CD4-positive, alpha-beta T cell (primary cell): Measurements from ENCODE around the gene REXO5. TPM values are rescaled to one million over a fixed set of nuclear protein-coding genes. Genes with fewer than 3 reads are reported as not detected.

Experiments used
- ATAC-seq: fragments of 200-7000 bp; cut with Tn5 transposase; one replicate; pipeline ENCODE4 v1.10.0; 2022; ENCODE audit warnings: mild to moderate bottlenecking; ENCODE audit not compliant: poor library complexity
- CTCF ChIA-PET: fragments of 350-600 bp; sonication (Branson Sonifier 250); formaldehyde crosslinking; loops from one replicate; lab custom pipeline; 2021; ENCODE audit warnings: antibody characterized with exemption, inconsistent platforms; lab: Charles Lee
- POLR2A ChIA-PET: fragments of 350-600 bp; sonication (Branson Sonifier 250); formaldehyde crosslinking; loops from one replicate; lab custom pipeline; 2021; ENCODE audit warnings: antibody characterized with exemption, inconsistent platforms; lab: Charles Lee
- DNase-seq, 14 experiments: peaks; one replicate each; pipeline ENCODE4 v3.0.0-alpha.2; 2013 to 2020; ENCODE audit warnings: mixed read lengths in 2 of 14
- H3K27ac ChIP-seq, 2 donors: one replicate each; pipeline versions ENCODE4 v1.5.1 to v1.7.0; 2013; ENCODE audit warnings: low read length in 2 of 2, low read depth in 1 of 2, mild to moderate bottlenecking in 1 of 2
- H3K27me3 ChIP-seq, 2 experiments: 1 replicate in 1 of 2; 2 replicates in 1 of 2; pipeline versions ENCODE4 v1.6.1 to v1.7.0; 2013; ENCODE audit warnings: low read length in 2 of 2, control low read depth in 1 of 2, mild to moderate bottlenecking in 1 of 2, moderate library complexity in 1 of 2; ENCODE audit not compliant: insufficient read depth in 2 of 2, control insufficient read depth in 1 of 2
- H3K36me3 ChIP-seq: one replicate; pipeline ENCODE4 v1.6.1; 2013; ENCODE audit warnings: low read length, control low read depth; ENCODE audit not compliant: insufficient read depth
- H3K4me1 ChIP-seq: one replicate; pipeline ENCODE4 v1.6.1; 2013; ENCODE audit warnings: low read length, control low read depth; ENCODE audit not compliant: insufficient read depth
- H3K4me3 ChIP-seq: one replicate; pipeline ENCODE4 v1.5.1; 2013; ENCODE audit warnings: mild to moderate bottlenecking, low read length, moderate library complexity
- H3K9me3 ChIP-seq, 2 experiments: 1 replicate in 1 of 2; 2 replicates in 1 of 2; pipeline versions ENCODE4 v1.6.1 to v1.7.0; 2013; ENCODE audit warnings: low read length in 2 of 2, mild to moderate bottlenecking in 2 of 2, control low read depth in 1 of 2, moderate library complexity in 1 of 2; ENCODE audit not compliant: control insufficient read depth in 1 of 2, insufficient read depth in 1 of 2
- H3K27ac Mint-ChIP-seq: one replicate; pipeline ENCODE4 v1.8.0; 2020; ENCODE audit warnings: mixed read lengths
- H3K27me3 Mint-ChIP-seq: one replicate; pipeline ENCODE4 v1.8.0; 2021; ENCODE audit warnings: mixed read lengths
- H3K36me3 Mint-ChIP-seq: one replicate; pipeline ENCODE4 v1.8.0; 2021; ENCODE audit warnings: low read depth, mixed read lengths
- H3K4me1 Mint-ChIP-seq: one replicate; pipeline ENCODE4 v1.8.0; 2021; ENCODE audit warnings: low read depth, mixed read lengths
- H3K4me3 Mint-ChIP-seq: one replicate; pipeline ENCODE4 v1.8.0; 2020; ENCODE audit warnings: mild to moderate bottlenecking, mixed read lengths
- H3K9me3 Mint-ChIP-seq: one replicate; pipeline ENCODE4 v1.8.0; 2020; ENCODE audit warnings: mixed read lengths
- intact Hi-C, 2 experiments: fragments of 100-400 bp; cut with DNase I in 1 of 2; cut with micrococcal nuclease in 1 of 2; formaldehyde crosslinking; loops; one replicate each; pipeline versions ENCODE4 v1.15.1 to v1.9.0; 2023 to 2025; cut with DNase I, micrococcal nuclease
- total RNA-seq, 174 experiments: library from RNA in 2 of 174; stranded (reverse) in 2 of 174; gene quantifications; one replicate each; pipeline ENCODE4 v1.2.3 and lab custom pipeline; 2021 to 2026
- TF ChIP-seq, protein P1 (sequence below): fragments of 200-600 bp; IDR thresholded peaks from one replicate; pipeline ENCODE4 v1.8.0; 2022; ENCODE audit warnings: antibody characterized with exemption, mild to moderate bottlenecking

The REXO5 gene
- total RNA-seq, 2 experiments from 2014 or later = 0.56 TPM; not detected in 1

- Mint-ChIP-seq H3K4me1 (no peaks in the 10 kb centered on the region), H3K27me3 (no peaks in the 10 kb centered on the region), H3K4me3 (no peak overlapping the region), H3K36me3 (peaks cover 13% of the 10 kb centered on the region), H3K27ac (no peak overlapping the region), H3K9me3 (no peaks in the 10 kb centered on the region)
- no peaks in the 10 kb centered on the region for H3K27me3 ChIP-seq
- ChIA-PET POLR2A (no interaction called here), CTCF (no interaction called here)
- no peak overlapping the region for H3K4me3 ChIP-seq
- H3K27ac ChIP-seq = no peak overlapping the region
- no peak for DNase-seq
- intact Hi-C loops = no loop called here
- H3K4me1 ChIP-seq = no peaks in the 10 kb centered on the region
- TF ChIP-seq, protein P1, sequence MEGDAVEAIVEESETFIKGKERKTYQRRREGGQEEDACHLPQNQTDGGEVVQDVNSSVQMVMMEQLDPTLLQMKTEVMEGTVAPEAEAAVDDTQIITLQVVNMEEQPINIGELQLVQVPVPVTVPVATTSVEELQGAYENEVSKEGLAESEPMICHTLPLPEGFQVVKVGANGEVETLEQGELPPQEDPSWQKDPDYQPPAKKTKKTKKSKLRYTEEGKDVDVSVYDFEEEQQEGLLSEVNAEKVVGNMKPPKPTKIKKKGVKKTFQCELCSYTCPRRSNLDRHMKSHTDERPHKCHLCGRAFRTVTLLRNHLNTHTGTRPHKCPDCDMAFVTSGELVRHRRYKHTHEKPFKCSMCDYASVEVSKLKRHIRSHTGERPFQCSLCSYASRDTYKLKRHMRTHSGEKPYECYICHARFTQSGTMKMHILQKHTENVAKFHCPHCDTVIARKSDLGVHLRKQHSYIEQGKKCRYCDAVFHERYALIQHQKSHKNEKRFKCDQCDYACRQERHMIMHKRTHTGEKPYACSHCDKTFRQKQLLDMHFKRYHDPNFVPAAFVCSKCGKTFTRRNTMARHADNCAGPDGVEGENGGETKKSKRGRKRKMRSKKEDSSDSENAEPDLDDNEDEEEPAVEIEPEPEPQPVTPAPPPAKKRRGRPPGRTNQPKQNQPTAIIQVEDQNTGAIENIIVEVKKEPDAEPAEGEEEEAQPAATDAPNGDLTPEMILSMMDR = no peak
- no peak for ATAC-seq
- no peaks in the 10 kb centered on the region for H3K9me3 ChIP-seq
- no peaks in the 10 kb centered on the region for H3K36me3 ChIP-seq
Measured at GRCh38 chr16:20784204-20784603, 22.1 kb upstream of the REXO5 start.

DNA sequence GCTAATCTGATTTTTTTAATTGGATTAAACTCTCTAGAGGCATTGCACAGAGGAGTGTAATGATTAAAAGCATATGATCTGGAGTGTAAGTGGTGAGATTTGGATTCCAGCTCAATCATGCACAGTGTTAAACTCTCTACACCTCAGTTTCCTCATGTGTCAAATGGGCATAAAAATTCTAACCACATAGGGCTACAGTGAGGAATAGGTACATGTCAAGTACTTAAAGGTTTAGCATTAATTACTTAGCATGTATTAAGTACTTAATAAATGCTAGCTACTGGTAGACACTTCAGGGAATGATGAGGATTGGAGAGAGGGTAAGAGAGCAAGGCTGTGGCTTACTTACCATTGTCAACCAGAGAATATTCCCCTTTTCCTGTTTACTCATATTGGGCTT, 17.2 kb upstream of the REXO5 start:
- Histone ChIP-seq H3K4me1 (no peaks in the 10 kb centered on the region), H3K9me3 (no peaks in the 10 kb centered on the region), H3K4me3 (no peak overlapping the region), H3K27me3 (no peaks in the 10 kb centered on the region), H3K27ac (no peak overlapping the region), H3K36me3 (no peaks in the 10 kb centered on the region)
- CTCF ChIA-PET = interaction anchor here (0.7 kb wide), 2 partner anchors 16 to 156 kb away, joined by 3 read pairs; no protein-coding TSS in a partner anchor
- TF ChIP-seq, protein P1 = no peak
- Mint-ChIP-seq H3K9me3 (no peaks in the 10 kb centered on the region), H3K27ac (no peak overlapping the region), H3K36me3 (no peaks in the 10 kb centered on the region), H3K27me3 (no peaks in the 10 kb centered on the region), H3K4me3 (no peak overlapping the region), H3K4me1 (no peaks in the 10 kb centered on the region)
- POLR2A ChIA-PET = no interaction called here
- intact Hi-C loops = no loop called here
- no peak for ATAC-seq
- no peak for DNase-seq

DNA sequence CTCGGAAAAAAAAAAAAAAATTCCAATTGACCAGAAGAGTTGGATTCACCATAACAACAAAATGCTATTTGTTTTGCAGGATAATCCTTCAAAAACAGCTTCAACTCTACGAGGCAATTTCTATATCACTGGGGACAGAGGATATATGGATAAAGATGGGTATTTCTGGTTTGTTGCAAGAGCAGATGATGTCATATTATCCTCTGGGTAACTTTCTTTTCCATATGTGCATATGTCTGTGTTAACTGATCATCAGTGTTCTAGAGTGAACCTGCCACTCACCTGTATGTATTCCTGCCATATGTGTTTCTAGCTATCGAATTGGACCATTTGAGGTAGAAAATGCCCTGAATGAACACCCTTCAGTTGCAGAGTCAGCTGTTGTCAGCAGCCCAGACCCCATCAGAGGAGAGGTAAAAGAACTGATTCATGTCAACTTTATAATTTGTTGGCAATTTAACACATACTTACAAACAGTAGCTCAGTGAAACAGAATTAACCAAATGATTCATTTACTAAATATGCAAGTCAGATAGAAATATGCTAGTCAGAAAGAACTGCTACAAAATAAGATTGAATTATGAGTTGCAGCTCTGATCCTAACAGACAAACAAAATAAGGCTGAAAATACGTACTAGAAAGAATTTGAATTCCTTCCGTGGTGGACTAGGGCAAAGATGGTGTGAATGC, 14.3 kb upstream of the REXO5 start:
- Mint-ChIP-seq H3K9me3 (no peaks in the 10 kb centered on the region), H3K4me3 (no peak overlapping the region), H3K36me3 (no peaks in the 10 kb centered on the region), H3K4me1 (no peaks in the 10 kb centered on the region), H3K27ac (no peak overlapping the region), H3K27me3 (no peaks in the 10 kb centered on the region)
- ChIA-PET CTCF (no interaction called here), POLR2A (no interaction called here)
- no peaks in the 10 kb centered on the region for H3K4me1 ChIP-seq
- H3K4me3 ChIP-seq = no peak overlapping the region
- H3K36me3 ChIP-seq = no peaks in the 10 kb centered on the region
- TF ChIP-seq, protein P1 = no peak
- DNase-seq = no peak
- H3K27me3 ChIP-seq = no peaks in the 10 kb centered on the region
- intact Hi-C loops = no loop called here
- H3K27ac ChIP-seq = no peak overlapping the region
- no peaks in the 10 kb centered on the region for H3K9me3 ChIP-seq
- no peak for ATAC-seq
